ENCODE data around the gene ENTREP3. TPM values are rescaled to one million over a fixed set of nuclear protein-coding genes. Genes with fewer than 3 reads are reported as not detected.
"Not testable (repeated sequence)": the region's sequence is repeated elsewhere in the genome, so short reads cannot be mapped to it uniquely, and the experiment has no call there.

Gene ENTREP3
- polyA plus RNA-seq, 1 donor = 19.4 TPM

GRCh38 chr1:155295183-155295941 is 40.1 kb upstream of the ENTREP3 start:
- Histone ChIP-seq H3K4me3 (ENCODE audit: low read length) (no peak overlapping the region), H3K27me3 (ENCODE audit: control insufficient read depth, insufficient read depth, low read length) (peaks cover 36% of the 10 kb centered on the region)

DNA sequence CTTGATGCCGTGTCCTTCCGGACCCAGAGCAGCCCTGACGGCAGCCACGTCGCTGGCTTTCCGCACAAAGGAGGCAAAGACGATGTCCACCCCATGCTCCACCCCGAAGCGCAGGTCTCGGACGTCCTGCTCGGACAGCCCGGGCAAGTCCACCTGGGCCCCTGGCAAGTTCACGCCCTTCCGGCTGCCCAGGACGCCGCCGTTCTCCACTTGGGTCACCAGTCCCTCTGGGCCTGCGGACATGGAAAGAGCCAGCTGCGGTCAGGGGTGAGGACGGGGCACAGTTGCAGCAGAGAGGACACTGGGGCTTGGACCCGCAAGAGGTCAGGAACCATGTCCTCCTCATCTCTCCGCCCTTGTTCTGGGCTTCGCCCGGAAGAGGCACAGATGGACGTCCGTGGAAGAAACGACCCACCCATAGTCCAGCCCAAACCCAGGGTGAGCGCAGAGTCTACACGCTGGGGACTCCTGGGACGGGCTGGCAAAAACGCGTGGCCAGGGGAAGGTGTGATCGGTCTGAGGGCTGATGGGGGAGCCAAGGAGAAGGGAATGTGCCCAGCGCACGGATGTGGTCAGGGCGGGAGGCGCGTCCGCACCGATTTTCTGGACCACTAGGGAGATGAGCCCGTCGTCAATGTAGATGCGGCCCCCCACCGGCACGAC is 39.4 kb upstream of the ENTREP3 start:
- H3K27ac ChIP-seq (ENCODE audit: low read length) = no peak overlapping the region
- peaks cover 12% of the 10 kb centered on the region for H3K36me3 ChIP-seq (ENCODE audit: control insufficient read depth, insufficient read depth, low read length)
- H3K4me1 ChIP-seq (ENCODE audit: control insufficient read depth, insufficient read depth, low read length) = peaks cover 4% of the 10 kb centered on the region
- WGBS (ENCODE audit: insufficient coverage, low lambda C conversion rate) = no CpG with 5 or more reads among the region's 46 CpGs
- no peak overlapping the region for H3K4me3 ChIP-seq (ENCODE audit: low read length)
- H3K27me3 ChIP-seq (ENCODE audit: control insufficient read depth, insufficient read depth, low read length) = peaks cover 36% of the 10 kb centered on the region
- peaks cover 4% of the 10 kb centered on the region for H3K9me3 ChIP-seq (ENCODE audit: control insufficient read depth, low read depth, low read length)
- DNase-seq = no peak

More at GRCh38 chr1:155295183-155295941, 40.1 kb upstream of the ENTREP3 start:
- no CpG with 5 or more reads among the region's 47 CpGs for WGBS (ENCODE audit: insufficient coverage, low lambda C conversion rate)
- DNase-seq = no peak
- Histone ChIP-seq H3K36me3 (ENCODE audit: control insufficient read depth, insufficient read depth, low read length) (peaks cover 7% of the 10 kb centered on the region), H3K4me1 (ENCODE audit: control insufficient read depth, insufficient read depth, low read length) (peaks cover 11% of the 10 kb centered on the region), H3K9me3 (ENCODE audit: control insufficient read depth, low read depth, low read length) (peaks cover 4% of the 10 kb centered on the region), H3K27ac (ENCODE audit: low read length) (no peak overlapping the region)

DNA sequence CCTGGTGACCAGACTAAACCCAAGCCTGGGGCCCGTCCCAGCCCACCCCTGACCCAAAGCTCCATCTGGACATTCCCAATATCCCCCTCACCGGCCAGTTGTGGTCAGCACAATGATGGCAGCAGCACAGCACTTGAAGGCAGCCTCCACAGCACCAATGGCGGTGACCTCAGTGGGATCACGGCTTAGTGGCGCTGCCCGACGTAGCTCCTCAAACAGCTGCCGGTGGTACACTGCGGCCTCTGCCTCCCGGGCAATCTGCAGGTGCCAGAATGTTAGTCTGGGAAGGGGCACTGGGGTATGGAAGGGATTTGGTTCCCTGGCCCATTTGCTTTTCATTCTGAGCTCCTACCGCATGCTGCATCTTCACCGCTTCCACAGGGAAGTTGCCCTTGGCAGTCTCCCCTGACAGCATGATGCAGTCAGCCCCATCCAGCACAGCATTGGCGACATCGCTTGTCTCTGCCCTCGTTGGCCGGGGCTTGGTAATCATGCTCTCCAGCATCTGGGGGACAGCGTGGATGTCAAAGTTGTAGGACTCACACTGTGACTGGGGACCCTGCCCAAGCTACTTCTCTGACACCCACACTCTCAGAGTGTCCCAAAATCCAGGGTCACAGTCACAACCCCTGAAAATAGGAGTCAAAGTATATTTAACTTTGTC is 37.9 kb upstream of the ENTREP3 start:
- Histone ChIP-seq H3K9me3 (ENCODE audit: control insufficient read depth, low read depth, low read length) (peaks cover 4% of the 10 kb centered on the region), H3K27ac (ENCODE audit: low read length) (no peak overlapping the region), H3K4me1 (ENCODE audit: control insufficient read depth, insufficient read depth, low read length) (no peaks in the 10 kb centered on the region), H3K36me3 (ENCODE audit: control insufficient read depth, insufficient read depth, low read length) (peaks cover 21% of the 10 kb centered on the region), H3K27me3 (ENCODE audit: control insufficient read depth, insufficient read depth, low read length) (peaks cover 36% of the 10 kb centered on the region), H3K4me3 (ENCODE audit: low read length) (no peak overlapping the region)
- DNase-seq = no peak
- WGBS (ENCODE audit: insufficient coverage, low lambda C conversion rate) = no CpG with 5 or more reads among the region's 17 CpGs

GRCh38 chr1:155291006-155291405 is 35.7 kb upstream of the ENTREP3 start:
- H3K27ac ChIP-seq (ENCODE audit: low read length); DNase-seq; H3K4me3 ChIP-seq (ENCODE audit: low read length); H3K9me3 ChIP-seq (ENCODE audit: control insufficient read depth, low read depth, low read length); H3K4me1 ChIP-seq (ENCODE audit: control insufficient read depth, insufficient read depth, low read length): not testable (repeated sequence)
- no CpG with 5 or more reads among the region's 10 CpGs for WGBS (ENCODE audit: insufficient coverage, low lambda C conversion rate)
- Histone ChIP-seq H3K36me3 (ENCODE audit: control insufficient read depth, insufficient read depth, low read length) (peaks cover 26% of the 10 kb centered on the region), H3K27me3 (ENCODE audit: control insufficient read depth, insufficient read depth, low read length) (peaks cover 24% of the 10 kb centered on the region)

DNA sequence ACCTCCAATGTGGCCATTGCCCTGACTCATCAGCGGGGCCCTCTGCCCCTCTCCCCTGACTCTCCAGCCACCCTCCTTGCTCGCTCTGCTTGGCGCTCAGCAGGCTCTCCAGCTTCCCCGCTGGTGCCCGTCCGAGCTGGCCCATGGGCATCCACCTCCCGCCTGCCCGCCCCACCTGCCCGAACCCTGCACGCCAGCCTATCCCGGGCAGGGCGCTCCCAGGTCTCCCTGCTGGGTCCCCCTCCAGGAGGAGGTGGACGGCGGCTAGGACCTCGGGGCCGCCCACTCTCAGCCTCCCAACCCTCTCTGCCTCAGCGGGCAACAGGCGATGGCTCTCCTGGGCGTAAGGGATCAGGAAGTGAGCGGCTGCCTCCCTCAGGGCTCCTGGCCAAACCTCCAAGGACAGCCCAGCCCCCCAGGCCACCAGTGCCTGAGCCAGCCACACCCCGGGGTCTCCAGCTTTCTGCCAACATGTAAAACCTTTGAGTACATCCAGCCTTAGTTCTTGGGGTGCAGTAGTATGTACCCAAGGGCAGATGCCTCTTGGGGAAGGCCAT is 32.8 kb upstream of the ENTREP3 start:
- no peak overlapping the region for H3K4me3 ChIP-seq (ENCODE audit: low read length)
- H3K27me3 ChIP-seq (ENCODE audit: control insufficient read depth, insufficient read depth, low read length) = peaks cover under 1% of the 10 kb centered on the region
- peaks cover 38% of the 10 kb centered on the region for H3K36me3 ChIP-seq (ENCODE audit: control insufficient read depth, insufficient read depth, low read length)
- no peak overlapping the region for H3K27ac ChIP-seq (ENCODE audit: low read length)
- H3K9me3 ChIP-seq (ENCODE audit: control insufficient read depth, low read depth, low read length) = no peaks in the 10 kb centered on the region
- peaks cover 6% of the 10 kb centered on the region for H3K4me1 ChIP-seq (ENCODE audit: control insufficient read depth, insufficient read depth, low read length)
- no peak for DNase-seq
- no CpG with 5 or more reads among the region's 21 CpGs for WGBS (ENCODE audit: insufficient coverage, low lambda C conversion rate)

- no peak overlapping the region for H3K27ac ChIP-seq (ENCODE audit: low read length)
- H3K27me3 ChIP-seq (ENCODE audit: control insufficient read depth, insufficient read depth, low read length) = no peaks in the 10 kb centered on the region
- H3K9me3 ChIP-seq (ENCODE audit: control insufficient read depth, low read depth, low read length) = no peaks in the 10 kb centered on the region
- peaks cover 41% of the 10 kb centered on the region for H3K36me3 ChIP-seq (ENCODE audit: control insufficient read depth, insufficient read depth, low read length)
- H3K4me3 ChIP-seq (ENCODE audit: low read length) = no peak overlapping the region
- H3K4me1 ChIP-seq (ENCODE audit: control insufficient read depth, insufficient read depth, low read length) = peaks cover 6% of the 10 kb centered on the region
- WGBS (ENCODE audit: insufficient coverage, low lambda C conversion rate) = no CpG with 5 or more reads among the region's 2 CpGs
- DNase-seq = no peak
Observed at GRCh38 chr1:155286544-155286943, 31.3 kb upstream of the ENTREP3 start.

GRCh38 chr1:155285631-155286044 is 30.4 kb upstream of the ENTREP3 start:
- no peak for DNase-seq
- Histone ChIP-seq H3K9me3 (ENCODE audit: control insufficient read depth, low read depth, low read length) (no peaks in the 10 kb centered on the region), H3K36me3 (ENCODE audit: control insufficient read depth, insufficient read depth, low read length) (peaks cover 41% of the 10 kb centered on the region), H3K4me3 (ENCODE audit: low read length) (no peak overlapping the region), H3K27me3 (ENCODE audit: control insufficient read depth, insufficient read depth, low read length) (no peaks in the 10 kb centered on the region), H3K27ac (ENCODE audit: low read length) (no peak overlapping the region), H3K4me1 (ENCODE audit: control insufficient read depth, insufficient read depth, low read length) (peaks cover 6% of the 10 kb centered on the region)
- no CpG with 5 or more reads among the region's 18 CpGs for WGBS (ENCODE audit: insufficient coverage, low lambda C conversion rate)

- H3K9me3 ChIP-seq (ENCODE audit: control insufficient read depth, low read depth, low read length) = no peaks in the 10 kb centered on the region
Observed at GRCh38 chr1:155285063-155285462, 29.8 kb upstream of the ENTREP3 start.

DNA sequence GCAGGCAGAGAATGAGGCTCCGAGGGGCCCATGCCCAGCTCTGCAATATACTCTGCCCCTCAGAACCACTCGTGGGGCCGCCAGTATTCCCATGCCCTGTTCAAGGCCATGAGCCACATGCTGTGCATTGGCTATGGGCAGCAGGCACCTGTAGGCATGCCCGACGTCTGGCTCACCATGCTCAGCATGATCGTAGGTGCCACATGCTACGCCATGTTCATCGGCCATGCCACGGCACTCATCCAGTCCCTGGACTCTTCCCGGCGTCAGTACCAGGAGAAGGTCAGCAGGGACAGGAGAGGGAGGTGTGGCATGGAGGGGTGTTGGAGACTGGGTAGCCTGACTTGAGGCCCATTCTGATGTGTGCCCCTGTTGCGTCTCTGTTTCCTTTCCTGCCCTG is 29.2 kb upstream of the ENTREP3 start:
- Histone ChIP-seq H3K27ac (ENCODE audit: low read length) (no peak overlapping the region), H3K27me3 (ENCODE audit: control insufficient read depth, insufficient read depth, low read length) (no peaks in the 10 kb centered on the region), H3K9me3 (ENCODE audit: control insufficient read depth, low read depth, low read length) (no peaks in the 10 kb centered on the region), H3K36me3 (ENCODE audit: control insufficient read depth, insufficient read depth, low read length) (peaks cover 35% of the 10 kb centered on the region), H3K4me3 (ENCODE audit: low read length) (no peak overlapping the region), H3K4me1 (ENCODE audit: control insufficient read depth, insufficient read depth, low read length) (peaks cover 6% of the 10 kb centered on the region)
- WGBS (ENCODE audit: insufficient coverage, low lambda C conversion rate) = no CpG with 5 or more reads among the region's 12 CpGs
- no peak for DNase-seq

More at GRCh38 chr1:155285063-155285462, 29.8 kb upstream of the ENTREP3 start:
- Histone ChIP-seq H3K36me3 (ENCODE audit: control insufficient read depth, insufficient read depth, low read length) (peaks cover 37% of the 10 kb centered on the region), H3K27me3 (ENCODE audit: control insufficient read depth, insufficient read depth, low read length) (no peaks in the 10 kb centered on the region), H3K4me3 (ENCODE audit: low read length) (no peak overlapping the region), H3K27ac (ENCODE audit: low read length) (no peak overlapping the region), H3K4me1 (ENCODE audit: control insufficient read depth, insufficient read depth, low read length) (peaks cover 6% of the 10 kb centered on the region)
- WGBS (ENCODE audit: insufficient coverage, low lambda C conversion rate) = no CpG with 5 or more reads among the region's 14 CpGs
- no peak for DNase-seq

GRCh38 chr1:155282488-155283091 is 27.3 kb upstream of the ENTREP3 start:
- DNase-seq = no peak
- Histone ChIP-seq H3K4me1 (ENCODE audit: control insufficient read depth, insufficient read depth, low read length) (peaks cover 12% of the 10 kb centered on the region), H3K4me3 (ENCODE audit: low read length) (no peak overlapping the region), H3K9me3 (ENCODE audit: control insufficient read depth, low read depth, low read length) (no peaks in the 10 kb centered on the region), H3K27me3 (ENCODE audit: control insufficient read depth, insufficient read depth, low read length) (no peaks in the 10 kb centered on the region), H3K36me3 (ENCODE audit: control insufficient read depth, insufficient read depth, low read length) (peaks cover 20% of the 10 kb centered on the region), H3K27ac (ENCODE audit: low read length) (no peak overlapping the region)
- 86% methylated on average over 2 of the region's 29 CpGs for WGBS (ENCODE audit: insufficient coverage, low lambda C conversion rate)

Data from large intestine (tissue), 3 donors.